Peyer's patch (tissue), 4 donors: Measurements from ENCODE around the gene FGR.

ENCODE experiments used
- CTCF ChIP-seq, 6 experiments: fragments of 450-650 bp in 4 of 6; fragments of 200-600 bp in 2 of 6; sonication (generic) in 1 of 6; IDR thresholded peaks; one replicate each; pipeline ENCODE4 v1.5.1; 2017 to 2019; ENCODE audit warnings: antibody characterized with exemption in 6 of 6, mild to moderate bottlenecking in 3 of 6, moderate library complexity in 1 of 6
- POLR2A ChIP-seq, 2 donors: fragments of 450-650 bp; IDR thresholded peaks; one replicate each; pipeline ENCODE4 v1.5.1; 2017; ENCODE audit warnings: antibody characterized with exemption in 2 of 2, mild to moderate bottlenecking in 2 of 2, moderate library complexity in 2 of 2

- TF ChIP-seq POLR2A (IDR thresholded peaks at IDR 0.05) (no peak), CTCF (IDR thresholded peaks at IDR 0.05) (no peak)
These were observed 31.8 kb upstream of the FGR start for GRCh38 chr1:27666791-27667254.
